Hematopoietic multipotent progenitor cell treated with erythropoietin and hydrocortisone succinate and interleukin-3 and kit ligand, for 6 days (in vitro differentiated cells): ENCODE measurements around the gene MARCKSL1.
"Not testable (repeated sequence)": the region's sequence is repeated elsewhere in the genome, so short reads cannot be mapped to it uniquely, and the experiment has no call there.

Experiments used
- DNase-seq: peaks from one replicate; pipeline ENCODE4 v3.0.0-alpha.2; 2015

Gene MARCKSL1, protein sequence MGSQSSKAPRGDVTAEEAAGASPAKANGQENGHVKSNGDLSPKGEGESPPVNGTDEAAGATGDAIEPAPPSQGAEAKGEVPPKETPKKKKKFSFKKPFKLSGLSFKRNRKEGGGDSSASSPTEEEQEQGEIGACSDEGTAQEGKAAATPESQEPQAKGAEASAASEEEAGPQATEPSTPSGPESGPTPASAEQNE

DNA sequence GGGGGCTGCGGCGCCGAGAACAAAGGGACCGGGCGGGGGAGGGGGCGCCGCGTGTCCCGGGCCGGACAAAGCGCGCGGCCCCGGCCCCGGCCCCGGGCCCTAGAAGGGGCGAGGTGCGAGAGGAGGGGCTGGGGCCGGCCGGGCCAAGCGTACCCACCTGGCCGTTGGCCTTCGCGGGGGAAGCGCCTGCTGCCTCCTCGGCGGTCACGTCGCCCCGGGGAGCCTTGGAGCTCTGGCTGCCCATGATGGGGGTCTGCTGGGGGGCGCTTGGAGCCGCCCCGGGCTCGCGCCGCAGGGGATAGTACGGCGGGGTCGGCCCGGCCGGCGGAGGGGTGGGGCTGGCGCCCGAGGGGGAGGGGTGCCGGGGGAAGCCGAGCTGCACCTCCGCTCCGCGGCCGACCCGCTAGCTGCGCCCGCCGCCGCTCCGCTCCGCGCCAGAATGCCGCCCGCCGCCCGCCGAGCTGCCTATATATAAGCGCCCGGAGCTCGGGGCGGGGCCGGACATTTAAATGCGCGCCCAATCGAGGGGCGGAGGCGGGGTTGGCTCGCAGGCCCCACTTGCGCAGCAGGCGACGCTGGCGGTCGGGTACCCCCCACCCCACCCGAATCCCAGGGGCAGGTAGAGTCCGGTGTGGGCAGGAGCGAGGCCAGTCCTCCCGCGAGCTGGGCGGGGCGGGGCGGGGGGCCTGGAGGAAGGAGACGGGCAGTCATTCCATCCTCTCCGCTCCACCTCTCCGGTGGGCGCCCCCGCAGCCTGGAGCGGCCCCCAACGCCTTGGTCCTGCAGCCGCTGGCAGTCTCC, at the start of gene MARCKSL1:
Gene MARCKSL1 (minus strand): TSS at position 444 of the 801 bp plus-strand sequence. CDS start 200 bp downstream, at position 244.
- peak; percentile 87 for DNase-seq

DNA sequence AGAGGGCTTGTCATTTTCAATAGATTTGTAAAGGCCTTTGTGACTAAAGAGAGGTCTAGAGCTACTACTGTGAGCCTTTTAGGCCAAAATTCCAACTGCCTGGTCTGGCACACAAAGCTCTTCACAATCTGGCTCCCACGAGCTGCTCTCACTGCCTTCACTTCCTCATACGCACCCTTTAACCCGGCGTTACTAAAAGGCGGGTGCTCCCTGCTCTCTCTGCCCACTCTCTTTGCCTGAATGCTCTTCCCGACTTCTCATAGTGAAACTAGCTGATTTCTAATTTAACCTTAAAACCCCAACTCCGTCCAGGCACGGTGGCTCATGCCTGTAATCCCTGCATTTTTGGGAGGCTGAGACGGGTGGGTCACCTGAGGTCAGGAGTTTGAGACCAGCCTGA, 44.0 kb upstream of the MARCKSL1 start:
- no peak for DNase-seq

DNA sequence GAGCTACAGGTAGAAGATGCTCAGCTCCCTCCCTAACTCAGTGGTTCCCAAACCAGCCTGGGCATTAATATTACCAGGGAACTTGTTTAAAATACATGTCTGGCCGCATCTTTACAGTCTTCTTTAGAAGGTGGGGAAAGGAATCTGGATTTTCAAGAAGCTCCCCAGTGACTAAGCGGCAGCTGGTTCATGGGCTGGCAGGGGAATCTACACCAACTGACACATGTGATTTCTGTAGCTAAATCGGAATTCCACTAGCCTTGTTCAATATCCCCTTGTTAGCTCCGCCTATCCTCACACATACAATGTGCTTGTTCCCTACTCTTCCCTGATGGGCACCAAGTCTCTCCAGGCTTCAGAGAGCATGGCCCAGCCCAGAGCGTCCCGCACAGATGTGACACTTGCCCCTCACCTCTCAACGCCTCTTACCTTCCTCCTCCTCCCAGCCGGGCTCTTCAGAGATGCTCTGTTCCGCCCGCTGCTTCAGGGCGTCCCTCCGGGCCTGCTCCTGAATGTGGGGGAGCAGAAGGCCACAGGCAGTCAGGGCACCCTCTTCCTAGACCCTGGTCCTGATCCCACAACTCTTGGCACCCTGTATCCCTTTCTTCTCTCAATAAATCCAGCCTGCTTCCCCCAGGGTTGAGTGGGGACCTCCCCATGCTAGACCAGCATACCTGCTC, 41.6 kb upstream of the MARCKSL1 start:
- no peak for DNase-seq

DNA sequence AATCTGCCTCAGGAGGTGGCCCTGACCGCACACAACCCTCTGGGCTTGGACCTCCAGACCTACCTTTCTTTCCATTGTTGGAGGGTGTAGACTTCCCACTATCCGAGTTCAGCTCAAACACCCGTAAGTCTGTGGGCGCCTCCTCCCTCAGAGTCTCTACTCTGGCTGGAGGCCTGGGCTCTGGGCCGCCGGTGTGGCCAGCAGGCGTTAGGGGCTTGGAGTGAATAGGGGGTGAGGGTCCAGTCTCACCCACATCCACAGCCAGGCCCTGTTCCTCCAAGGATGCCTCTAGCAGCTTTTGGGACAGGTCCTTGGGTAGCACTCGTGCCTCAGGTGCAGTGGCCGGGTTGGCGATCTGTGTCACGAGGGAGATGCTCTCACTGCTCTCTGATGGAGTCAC, 40.2 kb upstream of the MARCKSL1 start:
- no peak for DNase-seq

DNA sequence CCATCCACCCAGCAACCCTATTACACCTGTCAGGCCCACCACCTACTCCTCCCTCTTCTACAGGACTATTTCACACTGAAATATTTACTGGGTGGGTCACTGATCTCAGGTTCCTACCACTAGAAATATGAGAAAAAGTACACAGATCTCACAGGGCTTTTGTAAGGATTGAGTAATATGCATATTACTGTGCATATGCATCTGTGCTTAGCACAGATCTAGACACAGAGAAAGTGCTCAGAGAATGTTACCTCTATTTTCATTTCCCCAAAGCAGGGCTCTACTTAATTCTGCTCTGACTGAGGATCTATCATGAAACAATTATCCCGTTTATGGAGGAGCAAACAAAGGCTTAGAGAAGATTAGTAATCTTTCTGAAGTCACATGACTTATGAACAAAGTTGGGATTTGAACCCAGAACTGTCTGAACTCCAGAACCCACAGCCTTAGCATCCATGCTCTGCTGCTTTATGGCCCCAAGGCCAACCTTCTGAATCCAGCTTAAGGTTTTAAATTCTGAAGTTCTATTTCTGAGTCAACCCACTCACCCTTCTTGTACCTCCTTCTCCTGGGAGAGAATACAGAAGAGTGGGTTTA, 38.1 kb upstream of the MARCKSL1 start:
- DNase-seq, result no peak

DNA sequence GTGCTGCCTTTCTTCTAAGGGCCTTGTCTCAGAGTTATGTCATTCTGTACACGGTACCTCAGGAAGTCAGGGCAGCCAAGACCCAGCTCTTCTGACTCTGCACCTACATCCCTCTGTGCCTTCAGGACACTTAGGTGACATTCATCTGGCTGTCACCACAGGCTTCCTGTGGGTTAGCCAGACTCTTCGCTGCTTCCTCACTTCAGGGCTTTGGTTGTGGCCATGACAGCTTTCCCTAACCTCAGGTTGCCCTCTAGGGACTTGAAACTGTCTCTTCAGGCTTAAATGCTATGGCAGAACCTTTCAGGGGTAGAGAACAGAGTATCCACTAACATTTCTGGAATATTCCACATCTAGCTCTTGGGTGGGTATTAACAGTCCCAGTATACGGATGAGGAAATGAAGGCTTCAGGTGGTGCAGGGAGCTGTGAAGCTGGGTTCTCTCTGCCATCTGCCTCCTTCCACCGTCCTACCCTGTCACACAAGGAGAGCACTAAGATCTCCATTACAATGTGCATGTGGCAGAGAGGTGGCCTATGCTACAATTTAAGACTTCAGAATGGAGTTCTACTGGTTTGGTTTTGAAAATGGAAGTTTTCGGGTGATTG, 36.2 kb upstream of the MARCKSL1 start:
- peak; percentile 54 for DNase-seq

DNA sequence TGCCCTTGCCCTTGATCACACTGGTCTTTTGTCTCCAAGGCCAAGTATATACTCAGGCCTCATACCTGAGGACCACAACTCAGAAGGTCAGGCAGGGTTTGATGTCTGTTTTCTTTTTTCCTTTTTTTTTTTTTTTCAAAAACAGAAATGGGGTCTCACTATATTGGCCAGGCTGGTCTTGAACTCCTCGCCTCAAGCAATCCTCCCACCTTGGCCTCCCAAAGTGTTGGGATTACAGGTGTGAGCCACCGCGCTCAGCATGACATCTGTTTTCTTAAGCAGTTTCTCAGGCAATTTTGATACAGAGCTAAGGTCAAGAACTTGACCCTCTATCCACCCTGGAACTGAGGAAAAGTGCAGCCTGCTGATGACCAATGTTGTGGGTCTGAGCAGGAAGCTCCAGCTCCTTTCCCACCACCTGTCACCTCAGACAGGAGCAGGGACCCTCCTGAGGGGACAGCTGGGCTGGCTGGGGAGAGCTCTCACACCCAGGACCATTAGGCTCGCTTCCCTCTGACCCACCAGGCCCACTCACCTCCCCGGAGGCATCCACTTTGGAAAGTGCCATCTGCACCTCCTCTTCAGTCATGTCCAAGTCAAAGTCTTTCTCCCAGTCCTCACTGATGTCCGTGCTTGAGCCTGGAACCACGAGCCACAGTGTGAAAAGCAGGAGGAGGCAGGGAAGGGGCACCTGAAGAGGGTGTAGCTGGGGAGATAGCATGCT, 32.0 kb upstream of the MARCKSL1 start:
- DNase-seq, result no peak

DNA sequence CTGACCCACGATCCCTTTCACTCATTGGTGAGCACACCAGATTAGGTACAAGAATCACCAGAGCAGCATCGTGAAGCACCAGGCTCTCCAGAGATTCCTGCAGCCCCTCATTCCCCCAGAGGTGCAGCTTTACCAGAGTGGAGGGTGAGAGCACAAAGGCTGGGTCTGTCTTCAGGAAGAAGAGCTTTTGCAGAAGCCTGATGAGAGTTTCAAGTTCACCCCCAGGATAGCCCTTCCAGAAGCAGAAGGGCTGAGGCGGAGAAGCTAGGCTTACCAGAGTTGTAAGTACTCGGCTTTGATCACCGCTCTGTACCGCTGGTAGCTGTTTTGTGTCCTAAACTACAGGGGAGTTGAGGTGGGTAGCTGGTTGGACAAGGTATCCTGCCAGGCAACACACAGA, 29.4 kb upstream of the MARCKSL1 start:
- no peak for DNase-seq

DNA sequence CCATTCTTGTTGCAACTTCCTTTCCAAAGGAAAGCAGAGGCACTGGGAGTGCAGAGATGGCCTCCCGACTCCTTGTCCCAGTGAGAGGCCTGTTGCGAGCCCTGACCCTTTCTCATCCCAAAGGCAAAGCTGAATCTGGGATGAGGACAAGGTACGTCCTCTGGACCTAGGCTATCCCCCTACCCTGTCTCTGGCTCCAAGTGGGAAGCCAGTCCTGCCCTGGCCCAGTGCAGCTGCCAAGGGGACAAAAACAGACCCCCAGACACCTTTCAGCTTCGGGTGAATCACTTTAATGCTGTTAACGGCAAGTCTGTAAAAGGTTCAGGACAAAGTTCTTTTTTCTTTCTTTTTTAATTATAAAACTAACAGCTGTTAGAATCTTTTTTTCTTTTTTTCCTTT, 28.8 kb upstream of the MARCKSL1 start:
- DNase-seq, result no peak

DNA sequence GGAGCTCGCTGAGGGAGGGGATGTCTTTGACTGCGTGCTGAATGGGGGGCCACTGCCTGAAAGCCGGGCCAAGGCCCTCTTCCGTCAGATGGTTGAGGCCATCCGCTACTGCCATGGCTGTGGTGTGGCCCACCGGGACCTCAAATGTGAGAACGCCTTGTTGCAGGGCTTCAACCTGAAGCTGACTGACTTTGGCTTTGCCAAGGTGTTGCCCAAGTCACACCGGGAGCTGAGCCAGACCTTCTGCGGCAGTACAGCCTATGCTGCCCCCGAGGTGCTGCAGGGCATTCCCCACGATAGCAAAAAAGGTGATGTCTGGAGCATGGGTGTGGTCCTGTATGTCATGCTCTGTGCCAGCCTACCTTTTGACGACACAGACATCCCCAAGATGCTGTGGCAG, 27.7 kb upstream of the MARCKSL1 start:
- no peak for DNase-seq

DNA sequence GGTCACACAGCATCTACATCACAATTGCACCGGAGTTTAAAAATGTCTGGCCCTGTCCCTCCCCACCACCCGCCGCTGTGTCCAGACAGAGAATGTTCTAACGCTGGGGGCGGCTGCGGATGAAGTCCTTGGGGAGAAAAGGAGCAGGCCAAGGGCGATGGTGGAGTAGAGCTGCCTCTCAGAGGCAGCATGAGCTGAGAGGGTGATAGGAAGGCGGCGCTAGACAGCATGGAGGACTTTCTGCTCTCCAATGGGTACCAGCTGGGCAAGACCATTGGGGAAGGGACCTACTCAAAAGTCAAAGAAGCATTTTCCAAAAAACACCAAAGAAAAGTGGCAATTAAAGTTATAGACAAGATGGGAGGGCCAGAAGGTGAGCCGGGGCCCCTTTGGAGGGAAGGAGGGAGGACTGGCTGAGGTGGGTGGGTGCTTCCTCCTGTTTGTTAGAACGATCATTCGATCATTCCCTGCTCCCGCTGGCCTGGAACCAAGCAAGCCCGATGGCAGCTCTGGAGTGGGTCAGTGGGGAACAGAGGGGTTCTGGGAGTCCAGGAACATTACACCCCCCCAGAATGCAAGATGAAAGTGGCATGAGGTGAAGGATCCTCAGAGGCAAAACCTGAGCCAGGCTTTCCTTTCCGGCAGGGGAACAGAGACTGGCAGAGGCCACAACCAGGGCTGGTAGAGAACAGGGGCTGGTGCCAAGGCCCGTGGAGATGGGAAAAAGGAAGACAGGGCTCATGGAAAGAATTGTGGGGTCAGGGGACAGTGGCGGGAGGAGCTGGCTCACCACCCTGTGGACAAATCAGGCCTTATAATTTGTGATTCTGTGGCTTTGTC, 26.7 kb upstream of the MARCKSL1 start, which contains the start of the genes FAM229A and TSSK3:
Gene FAM229A (minus strand): TSS at position 12 of the 840 bp plus-strand sequence. CDS start 394 bp downstream, outside the sequence.
Gene TSSK3 (plus strand): TSS at position 66 of the 840 bp plus-strand sequence. CDS start 163 bp downstream, at position 229.
- no peak for DNase-seq

DNA sequence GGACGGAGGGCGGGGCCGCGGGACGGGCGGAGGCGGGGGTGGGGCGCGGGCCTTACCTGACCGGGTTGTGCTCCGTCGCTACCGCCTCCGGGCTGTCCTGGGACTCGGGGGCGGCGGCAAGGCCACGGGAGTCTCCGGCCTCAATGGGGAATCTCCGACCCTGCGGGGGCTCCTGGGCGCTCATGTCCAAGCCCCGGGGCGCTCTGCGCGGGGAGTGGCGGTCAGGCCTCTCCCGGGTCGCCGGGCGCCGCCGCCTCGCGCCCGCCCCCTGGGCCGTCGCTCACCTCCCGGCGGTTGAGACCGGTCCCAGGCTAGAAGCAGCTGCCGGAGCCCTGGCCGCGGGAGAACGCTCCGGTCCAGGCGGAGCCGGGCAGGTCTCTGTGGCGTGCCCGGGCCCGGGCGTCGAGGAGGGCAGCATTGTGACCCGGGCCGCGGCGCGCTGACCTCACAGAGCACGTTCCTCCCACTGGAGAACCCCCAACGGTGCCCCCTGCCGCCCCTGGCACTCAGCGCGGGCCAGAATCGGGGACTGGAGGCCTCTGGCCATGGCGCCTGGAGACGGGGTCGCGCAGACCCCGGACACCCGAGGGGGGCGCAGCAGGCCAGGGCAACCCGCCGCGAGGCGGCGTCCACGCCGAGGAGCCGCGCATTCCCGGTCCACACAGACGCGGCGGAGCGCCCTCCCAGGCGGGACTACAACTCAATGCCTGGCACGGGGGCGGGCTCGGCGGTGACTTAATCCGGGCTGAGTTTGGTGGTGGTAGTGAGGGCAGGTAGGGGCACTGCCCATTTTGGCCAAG, 25.8 kb upstream of the MARCKSL1 start:
- DNase-seq, result peak; percentile 55

DNA sequence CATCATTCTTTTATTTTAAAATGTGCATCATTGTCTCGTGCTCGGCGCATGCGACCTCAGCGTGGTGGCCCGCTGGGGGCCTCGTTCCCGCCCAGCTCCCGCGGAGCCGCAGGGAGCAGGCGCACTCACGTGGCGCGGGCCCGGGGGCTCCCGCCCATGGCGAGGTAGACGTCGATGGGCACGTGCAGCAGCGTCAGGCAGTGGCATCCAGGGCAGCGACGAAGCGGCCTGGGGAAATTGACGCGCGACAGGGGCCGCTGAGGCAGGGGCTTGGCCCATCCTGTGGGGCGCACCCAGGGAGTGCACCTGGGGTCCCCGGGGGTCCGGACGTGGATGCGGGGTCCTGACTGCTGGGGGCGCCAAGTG, 25.3 kb upstream of the MARCKSL1 start:
- no peak for DNase-seq

DNA sequence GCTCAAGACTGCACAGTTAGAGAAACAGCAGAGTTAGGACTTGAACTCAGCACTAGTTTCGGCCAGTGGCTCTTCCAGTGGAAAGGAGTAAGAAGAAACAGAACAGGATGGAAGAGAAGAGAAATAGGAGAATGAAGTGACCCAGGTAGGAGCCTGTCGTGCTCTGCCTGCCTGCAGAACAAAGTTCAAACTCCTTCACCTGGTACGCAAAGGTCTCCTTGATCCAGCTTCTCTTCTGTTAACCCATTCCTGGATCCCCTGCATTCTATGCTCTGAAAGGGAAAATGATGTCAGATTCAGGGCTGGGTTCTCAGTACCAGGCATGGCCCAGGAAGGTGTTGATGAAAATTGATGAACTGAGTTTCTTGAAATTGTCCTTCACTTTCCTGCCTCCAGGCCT, 22.4 kb upstream of the MARCKSL1 start:
- DNase-seq, result no peak

DNA sequence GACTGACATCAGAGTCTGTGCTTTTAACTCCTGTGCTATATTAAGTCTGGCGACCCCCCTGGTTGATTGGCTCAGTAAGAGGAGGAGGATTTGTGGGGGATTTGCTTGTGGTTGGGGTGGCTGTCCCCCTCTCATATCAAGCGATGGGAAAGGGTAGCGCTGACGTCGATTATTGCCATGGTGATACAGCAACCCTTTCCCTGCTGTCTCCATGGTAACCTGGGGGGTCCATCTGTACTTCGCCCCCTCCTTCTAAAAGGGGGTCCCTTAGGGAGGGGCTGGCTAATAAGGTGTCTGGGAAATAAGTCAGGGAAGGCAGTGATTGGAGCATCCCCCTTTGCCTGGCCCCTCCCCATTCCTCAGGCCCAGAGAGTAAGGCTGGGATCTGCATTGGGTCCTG, 21.6 kb upstream of the MARCKSL1 start:
- DNase-seq, result no peak

DNA sequence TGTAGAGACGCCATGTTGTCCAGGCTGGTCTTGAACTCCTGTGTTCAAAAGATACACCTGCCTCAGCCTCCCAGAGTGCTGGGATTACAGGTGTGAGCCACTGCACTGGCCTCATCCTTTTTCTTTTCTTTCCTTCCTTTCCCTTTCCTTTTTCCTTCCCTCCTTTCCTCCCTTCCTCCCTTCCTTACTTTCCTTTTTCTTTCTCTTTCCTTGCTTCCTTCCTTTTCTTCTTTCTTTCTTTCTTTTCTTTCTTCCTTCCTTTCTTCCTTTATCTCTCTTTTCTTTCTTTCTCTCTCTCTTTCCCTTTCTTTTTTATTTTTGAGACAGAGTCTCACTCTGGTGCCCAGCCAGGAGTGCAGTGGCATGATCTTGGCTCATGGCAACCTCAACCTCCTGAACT, 20.4 kb upstream of the MARCKSL1 start:
- DNase-seq, result no peak

DNA sequence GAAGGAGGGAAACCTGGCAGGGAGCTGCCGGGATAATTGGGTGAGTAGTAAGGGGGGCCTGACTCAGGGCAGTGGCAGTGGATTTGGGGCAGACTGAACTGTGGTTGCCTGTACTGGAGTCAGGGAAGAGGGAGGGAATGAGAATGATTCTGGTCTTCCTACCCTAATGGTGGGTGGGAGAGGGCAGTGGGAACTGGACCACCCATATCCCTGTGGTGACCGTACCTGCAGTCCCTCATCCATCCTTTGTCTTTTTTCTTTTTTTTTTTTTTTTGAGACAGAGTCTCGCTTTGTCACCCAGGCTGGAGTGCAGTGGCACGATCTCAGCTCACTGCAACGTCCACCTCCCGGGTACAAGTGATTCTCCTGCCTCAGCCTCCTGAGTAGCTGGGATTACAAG, 19.7 kb upstream of the MARCKSL1 start:
- not testable (repeated sequence) for DNase-seq

DNA sequence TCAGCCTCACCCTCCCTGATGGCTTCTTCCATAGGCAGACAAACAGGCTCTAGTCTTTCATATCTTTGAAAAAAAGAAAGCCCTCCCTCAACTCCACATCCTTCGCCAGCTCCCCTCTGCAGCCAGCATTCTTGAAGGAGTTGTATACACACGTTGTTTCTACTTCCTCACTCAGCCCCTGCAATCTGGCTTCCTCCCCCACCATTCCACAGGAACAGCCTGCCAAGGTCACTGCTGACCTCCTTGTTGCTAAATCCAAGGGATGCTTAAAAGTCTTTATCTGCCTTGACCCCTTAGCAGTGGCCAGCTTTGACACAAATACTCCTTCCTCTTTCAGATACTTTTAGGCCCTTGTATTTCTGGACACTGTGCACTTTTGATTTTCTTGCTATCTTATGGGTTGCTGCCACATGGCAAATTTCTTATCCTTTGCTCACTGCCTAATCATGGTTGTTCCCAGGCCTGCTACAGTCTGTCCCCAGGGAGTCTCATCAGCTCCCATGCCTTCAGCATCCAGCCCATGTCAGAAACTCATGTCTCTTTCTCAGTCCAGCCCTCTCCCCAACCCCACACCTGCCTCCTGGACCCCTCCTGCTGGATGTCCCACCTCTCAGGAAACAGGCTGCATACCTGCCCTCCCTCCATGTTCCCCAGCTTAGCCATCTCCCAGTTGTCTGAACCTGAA, 18.0 kb upstream of the MARCKSL1 start:
- DNase-seq, result no peak

DNA sequence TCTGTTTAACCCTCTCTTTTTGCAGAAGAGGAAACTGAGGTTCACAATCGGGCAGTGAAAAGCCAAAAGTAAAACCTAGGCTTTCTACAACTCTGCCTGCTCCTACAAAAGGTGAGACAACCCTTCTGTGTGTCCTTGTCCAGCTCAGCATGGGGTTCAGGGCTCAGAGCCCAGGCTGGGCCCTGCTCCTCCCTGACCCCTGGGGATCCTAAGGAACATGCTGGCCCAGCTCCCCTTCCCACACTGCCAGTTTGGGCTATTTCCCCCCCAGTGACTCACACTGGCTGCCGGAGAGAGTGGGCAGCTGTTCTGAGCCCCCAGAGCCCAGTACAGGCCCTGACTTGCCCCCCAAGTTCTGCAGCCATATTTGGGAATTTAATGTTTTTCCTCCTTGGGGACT, 17.4 kb upstream of the MARCKSL1 start:
- DNase-seq, result no peak
